HFFc6 (cell line): ENCODE results near the gene ALG8. TPM values are rescaled to one million over a fixed set of nuclear protein-coding genes. Genes with fewer than 3 reads are reported as not detected.
A peak's percentile ranks its signal among the peaks of the same experiment; 100 is the strongest.

ENCODE experiments used
- DNase-seq: peaks from one replicate; pipeline ENCODE4 v3.0.0-alpha.2; 2018
- H3K27ac Mint-ChIP-seq: 2 replicates; pipeline ENCODE4 v1.8.0; 2020; ENCODE audit warnings: mild to moderate bottlenecking, mixed read lengths
- H3K27me3 Mint-ChIP-seq: 2 replicates; pipeline ENCODE4 v1.8.0; 2021; ENCODE audit warnings: mild to moderate bottlenecking, moderate library complexity, mixed read lengths; ENCODE audit not compliant: insufficient read depth
- H3K36me3 Mint-ChIP-seq: 2 replicates; pipeline ENCODE4 v1.8.0; 2021; ENCODE audit warnings: low read depth, mixed read lengths
- H3K4me1 Mint-ChIP-seq: 2 replicates; pipeline ENCODE4 v1.8.0; 2020; ENCODE audit warnings: low read depth, mixed read lengths
- H3K4me3 Mint-ChIP-seq: 2 replicates; pipeline ENCODE4 v1.8.0; 2020; ENCODE audit warnings: mild to moderate bottlenecking, moderate library complexity, mixed read lengths
- H3K9me3 Mint-ChIP-seq: 2 replicates; pipeline ENCODE4 v1.8.0; 2020; ENCODE audit warnings: mild to moderate bottlenecking, mixed read lengths
- CTCF ChIP-seq: fragments of 200-600 bp; sonication (generic); IDR thresholded peaks from 2 replicates; pipeline ENCODE4 v1.5.0; 2021; ENCODE audit warnings: antibody characterized with exemption, mild to moderate bottlenecking
- total RNA-seq, 6 experiments: library from RNA; stranded (reverse); fragmentation: NEBNext Ultra II Directional; extraction: Animal tissue kit (Norgen Biotek cat#: 25700); gene quantifications; 2 replicates in 1 of 6; 3 replicates in 5 of 6; pipeline ENCODE4 v1.2.3, GENCODE V29; 2021

The ALG8 gene
- total RNA-seq, 6 experiments from 2014 or later, result 62.0 to 84.0 (median 69.8) TPM

GRCh38 chr11:78170874-78171549, 31.6 kb upstream of the ALG8 start:
- Mint-ChIP-seq H3K4me3 (no peak overlapping the region), H3K4me1 (peaks cover 21% of the 10 kb centered on the region), H3K9me3 (no peaks in the 10 kb centered on the region), H3K27ac (peak overlapping the region; percentile 29), H3K36me3 (peaks cover 35% of the 10 kb centered on the region), H3K27me3 (no peaks in the 10 kb centered on the region; the same call in 1 of the 2 replicates)
- no peak for TF ChIP-seq CTCF
- no peak for DNase-seq

DNA sequence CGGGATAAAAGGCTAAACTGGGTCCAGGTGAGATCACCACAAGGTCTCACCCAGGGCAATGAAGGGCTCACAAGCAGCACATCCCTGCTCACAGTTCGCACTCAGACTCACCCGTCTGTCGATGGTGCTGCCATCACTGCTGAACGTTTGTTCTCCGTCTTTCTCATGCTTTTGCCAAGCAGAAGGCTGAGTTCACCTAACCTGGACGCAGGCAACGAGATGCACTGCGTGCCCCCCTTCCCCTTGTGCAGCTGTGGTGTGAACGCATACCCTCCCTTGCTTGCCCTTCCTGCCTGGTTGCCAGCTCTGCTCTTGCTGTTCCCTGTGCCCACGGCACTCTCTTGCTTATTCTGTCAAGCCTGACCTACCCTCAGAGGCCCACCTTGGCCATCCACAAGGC, 31.0 kb upstream of the ALG8 start:
- H3K4me3 Mint-ChIP-seq, result no peak overlapping the region
- H3K27me3 Mint-ChIP-seq, result no peaks in the 10 kb centered on the region; the same call in 1 of the 2 replicates
- TF ChIP-seq CTCF, result no peak
- peaks cover 21% of the 10 kb centered on the region for H3K4me1 Mint-ChIP-seq
- H3K27ac Mint-ChIP-seq, result peak overlapping the region; percentile 29; the same call in 1 of the 2 replicates
- H3K9me3 Mint-ChIP-seq, result no peaks in the 10 kb centered on the region
- peaks cover 33% of the 10 kb centered on the region for H3K36me3 Mint-ChIP-seq
- DNase-seq, result no peak

GRCh38 chr11:78168539-78169477, 29.4 kb upstream of the ALG8 start:
- Mint-ChIP-seq H3K27me3 (peaks cover 1% of the 10 kb centered on the region), H3K36me3 (peaks cover 23% of the 10 kb centered on the region), H3K4me1 (peaks cover 21% of the 10 kb centered on the region), H3K4me3 (no peak overlapping the region), H3K27ac (peak overlapping the region; percentile 65), H3K9me3 (no peaks in the 10 kb centered on the region)
- TF ChIP-seq CTCF, result no peak
- DNase-seq, result peak; percentile 21

GRCh38 chr11:78166855-78167469, 27.5 kb upstream of the ALG8 start:
- Mint-ChIP-seq H3K27ac (no peak overlapping the region), H3K36me3 (0 out of 2 replicates have a peak, but pooled peaks cover 7% of the 10 kb centered on the region), H3K4me3 (no peak overlapping the region), H3K27me3 (peaks cover 3% of the 10 kb centered on the region), H3K9me3 (no peaks in the 10 kb centered on the region), H3K4me1 (peaks cover 21% of the 10 kb centered on the region)
- no peak for DNase-seq
- TF ChIP-seq CTCF, result no peak

DNA sequence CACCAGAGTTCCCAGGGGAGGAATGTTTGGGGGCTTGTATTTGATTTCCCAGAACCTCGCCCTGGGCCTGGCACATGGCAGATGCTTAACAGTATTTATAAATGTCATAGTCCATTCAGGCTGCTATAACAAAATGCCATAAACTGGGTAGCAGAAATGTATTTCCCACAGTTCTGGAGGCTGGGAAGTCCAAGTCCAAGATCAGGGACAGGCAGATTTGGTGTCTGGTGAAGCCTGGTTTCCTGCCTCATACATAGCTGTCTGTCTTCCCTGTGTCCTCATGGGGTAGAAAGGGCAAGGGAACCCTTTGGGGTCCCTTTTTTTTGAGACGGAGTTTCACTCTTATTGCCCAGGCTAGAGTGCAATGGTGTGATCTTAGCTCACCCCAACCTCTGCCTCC, 25.0 kb upstream of the ALG8 start:
- no peak overlapping the region for H3K27ac Mint-ChIP-seq

More for the DNA sequence above, 25.0 kb upstream of the ALG8 start:
- H3K36me3 Mint-ChIP-seq, result no peaks in the 10 kb centered on the region
- H3K4me1 Mint-ChIP-seq, result peaks cover 21% of the 10 kb centered on the region
- H3K4me3 Mint-ChIP-seq, result no peak overlapping the region
- no peaks in the 10 kb centered on the region for H3K9me3 Mint-ChIP-seq
- H3K27me3 Mint-ChIP-seq, result peaks cover 3% of the 10 kb centered on the region
- no peak for TF ChIP-seq CTCF
- no peak for DNase-seq
